22Rv1 (cell line): ENCODE data around the gene HTT.
"Not testable (repeated sequence)": the region's sequence is repeated elsewhere in the genome, so short reads cannot be mapped to it uniquely, and the experiment has no call there.

Experiments
- ZFX ChIP-seq: fragments of 450-650 bp; IDR thresholded peaks from 2 replicates; pipeline ENCODE4 v1.6.1; 2017; ENCODE audit warnings: antibody characterized with exemption, borderline replicate concordance
- TF ChIP-seq, protein P1 (sequence below): fragments of 450-650 bp; IDR thresholded peaks from 2 replicates; pipeline ENCODE4 v1.5.1; 2017; ENCODE audit warnings: mild to moderate bottlenecking

DNA sequence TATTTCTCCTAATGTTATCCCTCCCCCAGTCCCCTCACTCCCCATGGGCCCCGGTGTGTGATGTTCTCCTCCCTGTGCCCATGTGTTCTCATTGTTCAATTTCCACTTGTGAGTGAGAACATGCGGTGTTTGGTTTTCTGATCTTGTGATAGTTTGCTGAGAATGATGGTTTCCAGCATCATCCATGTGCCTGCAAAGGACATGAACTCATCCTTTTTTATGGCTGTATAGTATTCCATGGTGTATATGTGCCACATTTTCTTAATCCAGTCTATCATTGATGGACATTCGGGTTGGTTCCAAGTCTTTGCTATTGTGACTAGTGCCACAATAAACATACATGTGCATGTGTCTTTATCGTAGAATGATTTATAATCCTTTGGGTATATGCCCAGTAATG is 86.6 kb downstream of the HTT start:
- TF ChIP-seq ZFX = not testable (repeated sequence)
- TF ChIP-seq, protein P1, sequence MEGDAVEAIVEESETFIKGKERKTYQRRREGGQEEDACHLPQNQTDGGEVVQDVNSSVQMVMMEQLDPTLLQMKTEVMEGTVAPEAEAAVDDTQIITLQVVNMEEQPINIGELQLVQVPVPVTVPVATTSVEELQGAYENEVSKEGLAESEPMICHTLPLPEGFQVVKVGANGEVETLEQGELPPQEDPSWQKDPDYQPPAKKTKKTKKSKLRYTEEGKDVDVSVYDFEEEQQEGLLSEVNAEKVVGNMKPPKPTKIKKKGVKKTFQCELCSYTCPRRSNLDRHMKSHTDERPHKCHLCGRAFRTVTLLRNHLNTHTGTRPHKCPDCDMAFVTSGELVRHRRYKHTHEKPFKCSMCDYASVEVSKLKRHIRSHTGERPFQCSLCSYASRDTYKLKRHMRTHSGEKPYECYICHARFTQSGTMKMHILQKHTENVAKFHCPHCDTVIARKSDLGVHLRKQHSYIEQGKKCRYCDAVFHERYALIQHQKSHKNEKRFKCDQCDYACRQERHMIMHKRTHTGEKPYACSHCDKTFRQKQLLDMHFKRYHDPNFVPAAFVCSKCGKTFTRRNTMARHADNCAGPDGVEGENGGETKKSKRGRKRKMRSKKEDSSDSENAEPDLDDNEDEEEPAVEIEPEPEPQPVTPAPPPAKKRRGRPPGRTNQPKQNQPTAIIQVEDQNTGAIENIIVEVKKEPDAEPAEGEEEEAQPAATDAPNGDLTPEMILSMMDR = not testable (repeated sequence)
